ENCODE data around the gene KCNJ15. TPM values are rescaled to one million over a fixed set of nuclear protein-coding genes. Genes with fewer than 3 reads are reported as not detected.

KCNJ15 gene
- total RNA-seq, 6 experiments from 2014 or later = 0.43 to 3.5 (median 1.1) TPM

- Histone ChIP-seq H3K27me3 (no peaks in the 10 kb centered on the region), H3K36me3 (no peaks in the 10 kb centered on the region), H3K4me3 (no peak overlapping the region), H3K4me1 (peaks cover 0 to 25% (median 9%) of the 10 kb centered on the region in 4 donors), H3K27ac (no peak overlapping the region), H3K9me3 (no peaks in the 10 kb centered on the region)
- ATAC-seq (no peak), DNase-seq (no peak)
- intact Hi-C loops (cut with DNase I) = no loop called here
- no peak for TF ChIP-seq POLR2A (IDR thresholded peaks at IDR 0.05)
- no peak for TF ChIP-seq CTCF (IDR thresholded peaks at IDR 0.05)
- 83% methylated on average over 2 of the region's 3 CpGs for WGBS (ENCODE audit: insufficient coverage, low coverage, low lambda C conversion rate, missing lambda C conversion rate)
These were observed 41.1 kb downstream of the KCNJ15 start for GRCh38 chr21:38297871-38298270.

- H3K27ac ChIP-seq = no peak overlapping the region
- WGBS (ENCODE audit: insufficient coverage, low coverage, low lambda C conversion rate, missing lambda C conversion rate) = 68% methylated on average over 3 of the region's 3 CpGs
- TF ChIP-seq CTCF (IDR thresholded peaks at IDR 0.05) (no peak), POLR2A (IDR thresholded peaks at IDR 0.05) (no peak)
- intact Hi-C loops (cut with DNase I) = no loop called here
- peaks cover 0 to 16% (median 5%) of the 10 kb centered on the region in 4 donors for H3K4me1 ChIP-seq
- DNase-seq (no peak), ATAC-seq (no peak)
- no peak overlapping the region for H3K4me3 ChIP-seq
- no peaks in the 10 kb centered on the region for H3K36me3 ChIP-seq
- no peaks in the 10 kb centered on the region for H3K27me3 ChIP-seq
- no peaks in the 10 kb centered on the region for H3K9me3 ChIP-seq
These were observed 42.0 kb downstream of the KCNJ15 start for GRCh38 chr21:38298832-38299231.

- ATAC-seq (no peak), DNase-seq (no peak)
- Histone ChIP-seq H3K36me3 (no peaks in the 10 kb centered on the region), H3K4me1 (peaks cover 0 to 9% (median under 1%) of the 10 kb centered on the region in 4 donors), H3K27ac (no peak overlapping the region), H3K27me3 (no peaks in the 10 kb centered on the region), H3K4me3 (no peak overlapping the region), H3K9me3 (no peaks in the 10 kb centered on the region)
- TF ChIP-seq POLR2A (IDR thresholded peaks at IDR 0.05) = no peak
- no peak for TF ChIP-seq CTCF (IDR thresholded peaks at IDR 0.05)
- intact Hi-C loops (cut with DNase I) = no loop called here
- WGBS (ENCODE audit: insufficient coverage, low coverage, low lambda C conversion rate, missing lambda C conversion rate) = 92% methylated on average over 4 of the region's 8 CpGs
These were observed 42.9 kb downstream of the KCNJ15 start for GRCh38 chr21:38299671-38300070.

GRCh38 chr21:38300141-38300578 lies 43.4 kb downstream of the KCNJ15 start:
- ATAC-seq = peak; percentile 25 to 43 (median 35)
- 8% methylated on average over 6 of the region's 7 CpGs for WGBS (ENCODE audit: insufficient coverage, low coverage, low lambda C conversion rate, missing lambda C conversion rate)
- no peak for DNase-seq
- TF ChIP-seq CTCF (IDR thresholded peaks at IDR 0.05) = no peak
- no peak for TF ChIP-seq POLR2A (IDR thresholded peaks at IDR 0.05)
- Histone ChIP-seq H3K27ac (peak overlapping the region in 1 of 3 donors; percentile 14), H3K27me3 (no peaks in the 10 kb centered on the region), H3K9me3 (no peaks in the 10 kb centered on the region), H3K4me1 (peaks cover 0 to 9% (median 0%) of the 10 kb centered on the region in 4 donors), H3K36me3 (no peaks in the 10 kb centered on the region), H3K4me3 (peak overlapping the region in 2 of 3 donors; percentile 2 to 8)
- intact Hi-C loops (cut with DNase I) = no loop called here
